ENCODE results near the gene RPS6KA5. TPM values are rescaled to one million over a fixed set of nuclear protein-coding genes. Genes with fewer than 3 reads are reported as not detected.
"Not testable (repeated sequence)": the region's sequence is repeated elsewhere in the genome, so short reads cannot be mapped to it uniquely, and the experiment has no call there.

The RPS6KA5 gene
- polyA plus RNA-seq, 4 donors: 7.4 to 8.9 (median 7.8) TPM

DNA sequence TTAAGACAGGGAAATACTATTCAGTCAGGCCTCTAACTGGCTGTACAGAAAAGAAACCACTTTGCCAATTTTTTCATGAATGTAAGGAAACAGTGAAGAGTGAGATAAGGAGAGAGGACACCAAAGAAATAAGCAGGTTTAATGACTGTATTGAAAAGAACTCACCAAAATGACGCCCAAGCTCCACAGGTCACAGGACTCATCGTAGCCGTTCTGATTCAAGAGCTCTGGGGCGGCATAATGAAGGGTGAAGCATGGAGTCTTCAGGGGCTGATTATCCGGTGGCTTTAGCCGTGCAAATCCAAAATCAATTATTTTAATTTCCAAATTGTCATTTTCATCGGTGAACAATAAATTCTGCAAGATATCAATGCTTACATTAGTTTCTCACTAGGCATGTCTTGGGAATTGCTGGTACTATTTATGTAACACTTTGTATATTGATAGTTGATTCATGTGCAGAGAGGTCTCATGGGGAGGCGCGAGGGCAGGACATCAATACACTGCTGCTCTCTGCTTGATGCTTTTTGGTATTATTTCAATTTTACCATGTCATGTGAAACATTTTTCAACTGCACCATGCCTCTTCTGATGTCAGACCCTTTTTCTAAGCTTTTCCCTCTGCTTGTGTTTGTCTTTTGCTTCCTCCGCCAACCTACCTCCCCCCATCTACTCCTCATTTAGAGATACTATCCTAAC is 170.0 kb downstream of the RPS6KA5 start:
- no peak for DNase-seq (ENCODE audit: low read depth in 4 of 4, low spot score in 3 of 4)

DNA sequence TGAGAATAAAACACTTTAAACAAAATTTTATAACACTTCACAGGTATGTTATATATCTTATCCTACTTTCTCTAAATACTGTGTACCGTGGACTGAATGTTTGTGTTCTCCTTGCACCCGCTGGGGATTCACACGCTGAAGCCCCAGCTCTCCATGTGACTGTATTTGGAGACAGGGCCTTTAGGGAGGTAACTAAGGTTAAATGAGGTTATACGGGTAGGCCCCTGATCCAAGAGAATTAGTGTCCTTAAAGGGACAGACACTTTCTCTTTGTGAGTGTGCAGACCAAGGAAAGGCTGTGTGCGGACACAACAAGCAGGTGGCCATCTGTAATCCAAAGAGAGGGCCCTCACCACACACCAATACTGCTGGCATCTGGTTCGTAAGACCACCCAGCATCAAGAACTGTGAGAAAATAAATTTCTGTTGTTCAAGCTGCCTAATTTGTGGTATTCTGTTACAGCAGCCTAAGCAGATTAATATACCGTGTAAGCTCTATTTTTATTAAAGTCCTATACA is 174.1 kb downstream of the RPS6KA5 start:
- DNase-seq (ENCODE audit: low read depth in 4 of 4, low spot score in 3 of 4): no peak

DNA sequence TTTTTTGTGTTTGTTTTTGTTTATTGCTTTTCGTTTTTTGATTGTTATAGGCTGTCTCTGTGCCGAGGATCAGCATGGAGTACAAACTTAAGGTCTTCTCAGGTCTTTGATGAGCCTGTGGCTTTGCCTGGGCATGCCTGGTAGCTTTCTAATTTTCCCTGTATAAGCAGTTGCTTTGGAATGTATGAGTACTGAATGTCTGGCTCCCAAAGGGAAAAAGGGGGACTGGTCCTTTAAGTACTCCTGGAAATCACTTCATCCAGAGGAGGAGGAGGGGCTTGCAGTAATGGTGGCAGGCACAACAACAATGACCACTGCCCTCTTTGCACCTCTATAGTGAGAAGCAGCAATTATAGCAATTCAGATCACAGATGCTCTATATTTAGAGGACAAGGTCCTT is 176.7 kb downstream of the RPS6KA5 start:
- DNase-seq (ENCODE audit: low read depth in 4 of 4, low spot score in 3 of 4): no peak

GRCh38 chr14:90883197-90883596 is 177.2 kb downstream of the RPS6KA5 start:
- no peak for DNase-seq (ENCODE audit: low read depth in 4 of 4, low spot score in 3 of 4)

DNA sequence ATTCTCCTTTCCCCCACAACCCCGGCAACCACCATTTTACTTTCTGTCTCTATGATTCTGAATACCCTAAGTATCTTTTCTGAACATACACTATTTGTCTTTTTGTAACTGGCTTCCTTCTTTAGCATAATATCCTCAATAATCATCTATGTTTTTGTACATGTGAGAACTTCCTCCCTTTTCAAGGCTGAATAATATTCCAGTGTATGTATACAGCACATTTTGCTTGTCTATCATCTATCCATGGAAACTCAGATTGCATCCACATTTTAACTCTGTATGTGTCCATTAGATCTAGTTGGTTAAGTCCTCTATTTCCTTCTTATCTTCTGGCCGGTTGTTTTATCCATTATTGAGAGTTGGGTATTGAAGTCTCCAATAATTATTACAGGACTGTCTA is 180.2 kb downstream of the RPS6KA5 start:
- DNase-seq (ENCODE audit: low read depth in 4 of 4, low spot score in 3 of 4): no peak

GRCh38 chr14:90874599-90874998 is 185.8 kb downstream of the RPS6KA5 start:
- DNase-seq (ENCODE audit: low read depth in 4 of 4, low spot score in 3 of 4): no peak

DNA sequence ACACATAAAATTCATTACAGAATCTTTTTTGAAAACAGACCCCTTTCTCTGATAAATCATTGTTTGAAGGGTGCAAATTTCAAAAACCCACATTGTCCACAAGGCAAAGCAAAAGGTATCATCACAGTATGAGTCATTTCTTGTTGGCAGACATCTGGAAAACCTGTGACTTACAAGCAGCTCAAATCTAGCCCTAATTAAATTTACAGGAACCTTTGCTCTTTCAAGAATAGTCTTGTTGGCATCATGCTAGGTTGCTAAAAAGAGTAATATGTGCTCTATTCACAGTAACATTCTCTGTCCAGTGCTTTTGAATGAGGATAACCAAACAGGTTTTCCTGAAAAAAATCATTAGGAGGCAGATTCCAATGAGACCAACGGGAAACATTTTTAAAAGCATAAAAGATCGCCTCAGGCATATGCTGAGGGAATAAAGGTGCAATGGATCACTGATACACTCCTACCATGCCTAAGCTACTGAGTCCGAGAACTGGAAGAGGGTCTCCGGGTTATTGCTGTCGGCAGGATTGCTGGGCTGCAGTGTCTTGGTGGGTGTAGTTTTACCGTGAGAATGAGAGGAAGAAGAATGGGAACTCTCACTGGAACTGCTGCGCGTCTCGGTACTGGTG is 188.7 kb downstream of the RPS6KA5 start:
- DNase-seq (ENCODE audit: low read depth in 4 of 4, low spot score in 3 of 4): no peak

DNA sequence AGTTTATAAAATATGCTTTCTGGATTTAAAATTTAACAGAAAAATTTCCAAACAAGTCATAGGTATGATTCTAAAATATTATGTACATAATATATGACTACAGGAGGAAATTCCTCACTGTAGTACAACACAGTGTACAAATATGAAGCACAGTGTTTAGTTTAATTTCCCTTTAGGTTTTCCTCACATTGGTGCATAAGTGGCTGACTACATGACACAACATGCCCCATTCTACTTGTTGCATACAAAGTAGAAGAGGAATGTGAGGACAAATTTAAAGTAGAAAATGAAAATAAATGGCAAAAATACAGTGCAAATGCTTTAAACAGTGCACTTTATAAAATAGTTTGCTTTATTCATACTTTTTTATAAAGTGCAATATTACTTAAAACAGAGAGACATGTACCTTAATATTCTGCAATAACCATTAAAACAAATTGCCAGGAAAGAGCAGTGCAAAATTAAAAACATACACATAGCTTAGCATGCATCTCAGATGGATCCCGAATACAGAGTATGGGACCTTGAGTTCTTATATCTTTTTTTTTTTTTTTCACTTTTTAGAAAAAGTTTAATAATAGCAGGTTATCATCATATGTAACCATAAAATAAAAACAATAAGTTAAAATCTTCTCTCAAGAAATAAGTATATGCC is 189.4 kb downstream of the RPS6KA5 start:
- DNase-seq (ENCODE audit: low read depth in 4 of 4, low spot score in 3 of 4): no peak

DNA sequence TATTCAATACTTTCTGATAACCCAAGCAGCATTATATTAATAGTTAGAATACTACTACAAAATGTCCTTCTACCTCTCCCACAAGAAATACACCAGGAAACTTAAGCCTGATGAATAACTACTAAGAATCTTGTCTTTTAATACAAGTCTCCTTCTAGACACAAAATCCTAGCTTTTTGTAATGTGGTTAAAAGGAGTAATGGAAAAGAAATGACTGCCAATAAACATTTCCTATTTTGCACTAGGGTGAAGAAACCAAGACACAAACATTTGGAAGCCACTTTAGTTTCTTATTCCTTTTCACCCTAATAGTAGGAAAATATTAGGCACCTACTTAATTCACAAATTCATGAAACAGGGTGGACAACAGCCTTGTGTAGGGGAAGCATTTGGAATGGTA is 192.9 kb downstream of the RPS6KA5 start:
- no peak for DNase-seq (ENCODE audit: low read depth in 4 of 4, low spot score in 3 of 4)

DNA sequence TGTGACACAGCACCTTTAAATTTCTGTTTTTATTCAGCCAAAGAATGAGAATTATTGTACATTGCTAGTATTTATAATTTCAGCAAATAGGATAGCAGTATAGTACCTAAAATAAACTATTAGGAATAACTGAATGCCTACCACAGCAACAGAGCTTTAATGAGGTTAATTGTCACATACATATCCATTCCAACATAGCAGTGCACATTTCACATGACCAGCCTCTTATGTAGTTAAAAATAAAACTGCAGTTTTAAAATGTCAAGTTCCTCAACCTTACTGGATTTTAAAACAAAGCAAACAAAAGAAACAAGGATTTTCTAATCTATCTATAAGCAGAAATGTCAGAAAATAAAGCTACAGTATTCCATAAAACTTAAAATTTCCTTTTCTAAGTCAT is 193.6 kb downstream of the RPS6KA5 start:
- no peak for DNase-seq (ENCODE audit: low read depth in 4 of 4, low spot score in 3 of 4)

GRCh38 chr14:90864741-90865140 is 195.7 kb downstream of the RPS6KA5 start:
- DNase-seq (ENCODE audit: low read depth in 4 of 4, low spot score in 3 of 4): no peak

DNA sequence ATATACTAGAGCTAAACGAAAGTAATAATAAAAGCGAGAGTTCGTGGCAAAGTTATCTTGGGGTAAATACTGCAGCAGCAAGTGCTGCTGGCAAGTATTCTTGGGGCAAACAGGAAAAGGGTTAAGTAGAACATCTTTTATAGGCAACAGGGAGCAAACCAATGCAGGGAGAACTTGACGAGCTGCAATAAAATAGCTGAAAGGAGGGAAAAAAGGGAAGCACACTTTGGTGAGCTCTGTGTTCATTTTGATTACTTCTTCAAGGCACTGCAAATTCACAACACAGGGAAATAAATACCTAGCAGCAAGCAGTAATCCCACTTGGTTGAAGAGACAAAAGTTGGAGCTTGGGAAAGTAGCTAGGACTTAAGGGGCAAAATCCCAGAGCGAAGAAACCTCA is 201.9 kb downstream of the RPS6KA5 start:
- no peak for DNase-seq (ENCODE audit: low read depth in 4 of 4, low spot score in 3 of 4)

DNA sequence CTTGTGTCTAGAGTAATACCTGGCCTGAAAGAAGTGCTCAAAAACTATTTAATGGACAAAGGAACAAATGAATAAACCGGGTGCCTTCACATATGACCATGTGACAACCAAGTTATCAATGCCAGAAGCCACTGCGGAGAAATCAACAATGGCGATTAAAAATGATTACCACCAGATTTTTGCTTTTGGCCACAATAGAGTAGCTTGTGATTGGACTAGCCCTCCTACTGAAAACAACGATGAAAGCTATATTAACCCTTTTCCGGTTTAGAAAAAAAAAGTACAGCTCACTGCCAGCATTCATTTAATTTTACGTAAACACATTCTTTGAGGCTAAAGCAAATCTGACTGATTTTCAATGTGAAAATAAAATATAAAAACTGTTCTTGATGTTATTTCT is 202.6 kb downstream of the RPS6KA5 start:
- DNase-seq (ENCODE audit: low read depth in 4 of 4, low spot score in 3 of 4): no peak

DNA sequence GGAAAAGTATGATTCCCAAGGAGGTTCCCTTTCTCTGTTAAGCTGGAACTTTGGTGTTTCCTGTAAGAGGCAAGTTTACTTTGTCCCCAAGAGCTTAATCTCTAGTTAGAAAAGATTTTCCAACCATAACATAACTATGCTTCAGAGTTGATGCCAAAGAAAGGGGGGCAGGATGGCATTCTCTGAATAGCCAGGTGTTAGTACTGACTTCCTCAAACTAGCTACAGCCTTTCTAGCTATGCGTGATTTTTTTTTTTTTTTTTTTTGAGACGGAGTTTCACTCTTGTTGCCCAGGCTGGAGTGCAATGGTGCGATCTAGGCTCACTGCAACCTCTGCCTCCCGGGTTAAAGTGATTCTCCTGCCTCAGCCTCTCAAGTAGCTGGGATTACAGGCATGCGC is 204.3 kb downstream of the RPS6KA5 start:
- DNase-seq (ENCODE audit: low read depth in 4 of 4, low spot score in 3 of 4): not testable (repeated sequence)

GRCh38 chr14:90853116-90853515 is 207.3 kb downstream of the RPS6KA5 start:
- DNase-seq (ENCODE audit: low read depth in 4 of 4, low spot score in 3 of 4): no peak

DNA sequence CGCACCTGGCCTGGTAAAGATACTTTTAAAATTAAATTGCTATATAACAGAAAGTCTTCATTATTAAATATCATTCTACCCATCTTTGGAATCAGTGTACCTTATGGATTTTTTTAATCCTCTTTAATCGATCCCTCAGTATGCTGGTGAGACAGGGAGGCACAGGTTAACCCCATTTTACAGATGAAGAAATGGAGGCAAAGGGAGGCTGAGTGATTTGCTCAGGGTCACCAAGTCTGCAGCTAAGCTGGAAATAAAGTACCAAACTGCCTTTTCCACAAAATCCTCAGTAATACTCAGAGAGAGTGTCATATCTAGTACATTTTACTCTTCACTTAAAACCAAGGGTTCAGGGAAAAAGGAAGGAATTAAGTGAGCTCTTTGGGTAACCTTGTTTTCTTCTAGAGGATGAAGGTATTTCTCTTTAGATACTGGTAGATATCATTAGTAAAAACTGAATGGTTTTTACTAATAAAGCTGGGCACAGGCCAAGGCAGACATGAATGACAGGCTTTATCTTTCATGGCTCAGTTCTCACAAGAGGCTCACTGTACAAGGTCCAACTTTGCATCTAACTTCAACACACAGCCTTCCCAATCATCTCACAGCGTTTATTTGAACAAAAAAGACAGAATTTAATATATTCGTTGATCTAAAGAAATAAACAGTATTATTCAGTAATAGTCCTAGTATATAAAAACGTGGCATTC is 209.0 kb downstream of the RPS6KA5 start:
- DNase-seq (ENCODE audit: low read depth in 4 of 4, low spot score in 3 of 4): no peak

GRCh38 chr14:90850487-90850886 is 210.0 kb downstream of the RPS6KA5 start:
- peak in 1 of 4 donors; percentile 34 for DNase-seq (ENCODE audit: low read depth in 4 of 4, low spot score in 3 of 4)

- DNase-seq (ENCODE audit: low read depth in 4 of 4, low spot score in 3 of 4): no peak
These were observed 210.5 kb downstream of the RPS6KA5 start for GRCh38 chr14:90849787-90850444.

DNA sequence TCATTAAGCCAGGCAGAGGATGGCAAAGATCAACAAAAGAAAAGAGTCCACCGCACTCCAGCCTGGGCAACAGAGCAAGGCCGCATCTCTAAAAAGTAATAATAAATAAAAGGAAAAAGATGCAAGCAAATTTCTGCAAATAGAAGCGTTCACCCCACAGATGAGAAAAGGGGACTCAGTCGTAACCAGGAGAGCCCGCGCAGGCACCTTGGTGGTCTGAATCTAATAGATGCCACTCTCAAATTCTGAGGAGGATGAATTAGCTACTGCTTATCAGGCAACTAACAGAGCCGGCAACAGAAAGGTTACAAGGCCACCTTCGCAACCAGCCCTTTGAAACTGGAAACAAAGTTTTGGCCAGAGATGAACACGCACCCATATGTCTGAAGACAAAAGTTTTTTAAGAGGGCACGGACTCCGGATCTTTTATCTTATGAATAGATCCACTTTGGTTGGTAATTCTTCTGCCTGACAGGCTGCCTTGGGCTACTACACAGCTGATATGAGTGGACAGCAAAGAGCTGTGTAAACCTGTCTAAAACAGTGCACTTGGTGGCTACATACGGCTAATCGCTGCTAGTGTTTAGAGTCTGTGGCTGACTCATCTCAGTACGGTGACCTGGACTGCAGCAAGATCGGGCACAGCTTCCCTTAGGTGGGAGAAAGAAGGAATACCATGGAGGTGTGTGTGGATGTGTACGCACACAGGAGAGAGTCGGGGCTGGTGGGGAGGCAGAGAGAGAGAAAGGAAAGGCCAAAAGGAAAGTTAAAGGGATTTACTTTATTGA is 211.3 kb downstream of the RPS6KA5 start:
- DNase-seq (ENCODE audit: low read depth in 4 of 4, low spot score in 3 of 4): no peak

DNA sequence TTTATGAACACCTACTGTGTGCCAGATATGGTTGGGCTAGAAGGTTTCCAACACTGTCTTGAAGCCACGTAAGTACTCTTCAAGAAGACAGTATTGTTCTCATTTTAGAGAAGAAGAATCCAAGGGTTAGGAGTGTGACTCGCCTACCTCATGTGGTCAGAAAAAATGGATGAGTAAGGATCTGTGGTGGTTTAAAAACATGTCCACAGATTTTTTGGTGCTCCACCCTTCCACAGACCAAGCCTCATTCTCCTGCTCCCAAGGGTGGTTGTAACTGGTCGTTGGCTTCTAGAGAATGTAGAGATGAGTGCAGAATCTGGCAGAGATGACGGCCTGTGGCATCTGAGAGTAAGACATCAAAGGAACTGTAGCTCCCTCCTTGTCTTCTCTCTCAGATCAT is 213.9 kb downstream of the RPS6KA5 start:
- no peak for DNase-seq (ENCODE audit: low read depth in 4 of 4, low spot score in 3 of 4)

Measured in left renal pelvis (tissue), 4 donors.